Measurements from ENCODE around the gene GMDS. TPM values are rescaled to one million over a fixed set of nuclear protein-coding genes. Genes with fewer than 3 reads are reported as not detected.

Gene GMDS
- total RNA-seq, 1 experiment from 2014 or later: 27.6 TPM

GRCh38 chr6:2129182-2129621 is 116.2 kb downstream of the GMDS start:
- H3K18ac ChIP-seq (ENCODE audit: insufficient read length, low read depth, low read length): no peak overlapping the region
- no peak overlapping the region for H3K4me2 ChIP-seq (ENCODE audit: insufficient read depth, insufficient read length, low read length)
- no peak for DNase-seq
- H3K79me2 ChIP-seq (ENCODE audit: insufficient read depth, low read length): no peaks in the 10 kb centered on the region
- no peaks in the 10 kb centered on the region for H3K27me3 ChIP-seq (ENCODE audit: insufficient read depth, low read length)
- H3K4me3 Mint-ChIP-seq: no peak overlapping the region
- H4K5ac ChIP-seq (ENCODE audit: insufficient read length, low read depth, low read length): no peak overlapping the region
- no peak overlapping the region; a peak in 2 of 7 replicates for H3K27ac Mint-ChIP-seq
- H2BK5ac ChIP-seq (ENCODE audit: insufficient read length, low read length): no peak overlapping the region
- no peaks in the 10 kb centered on the region for H3K27me3 Mint-ChIP-seq (ENCODE audit: low read depth)
- no peak overlapping the region for H3K9ac ChIP-seq (ENCODE audit: extremely low read depth, insufficient read length, low read length)
- H2BK20ac ChIP-seq (ENCODE audit: low read depth, low read length, poor library complexity, severe bottlenecking): no peak overlapping the region
- H2BK12ac ChIP-seq (ENCODE audit: insufficient read length, low read depth, low read length): no peak overlapping the region
- H3K4me1 Mint-ChIP-seq: peaks cover 28 to 29% of the 10 kb centered on the region in 2 experiments
- no peaks in the 10 kb centered on the region for H3K36me3 Mint-ChIP-seq (ENCODE audit: insufficient read depth in 1 of 3, low read depth in 3 of 3)
- H2BK120ac ChIP-seq (ENCODE audit: low read depth, low read length, poor library complexity, severe bottlenecking): no peak overlapping the region
- H2AFZ ChIP-seq (ENCODE audit: low read length): no peak overlapping the region
- H3K4me1 ChIP-seq (ENCODE audit: insufficient read depth, low read length): no peaks in the 10 kb centered on the region; the same call in 1 of the 2 replicates
- no peak for TF ChIP-seq CTCF (conservative IDR thresholded peaks at IDR 0.05)
- H2BK15ac ChIP-seq (ENCODE audit: low read depth, low read length): no peak overlapping the region
- H3K14ac ChIP-seq (ENCODE audit: insufficient read depth, low read length): no peak overlapping the region
- H2AK5ac ChIP-seq (ENCODE audit: insufficient read length, low read length): no peak overlapping the region
- H3K23ac ChIP-seq (ENCODE audit: insufficient read length, low read depth, low read length): no peak overlapping the region
- no peak overlapping the region for H3K56ac ChIP-seq (ENCODE audit: insufficient read length, low read depth, low read length)
- H3K23me2 ChIP-seq (ENCODE audit: insufficient read length, low read depth, low read length, poor library complexity, severe bottlenecking): no peaks in the 10 kb centered on the region
- H4K20me1 ChIP-seq (ENCODE audit: control insufficient read depth, insufficient read depth, insufficient read length): no peaks in the 10 kb centered on the region
- H3K9me3 Mint-ChIP-seq: no peaks in the 10 kb centered on the region
- H3T11ph ChIP-seq (ENCODE audit: low read length): no peak overlapping the region
- no peaks in the 10 kb centered on the region for H3K79me1 ChIP-seq (ENCODE audit: insufficient read depth, low read depth, low read length, poor library complexity, severe bottlenecking)
- no peaks in the 10 kb centered on the region for H3K9me3 ChIP-seq (ENCODE audit: control insufficient read depth, low read depth, low read length)
- no peak overlapping the region for H4K8ac ChIP-seq (replicated peaks; ENCODE audit: insufficient read length, low read depth, low read length)
- WGBS (ENCODE audit: extremely low coverage, insufficient read length, low lambda C conversion rate): no CpG with 5 or more reads among the region's 7 CpGs
- H4K91ac ChIP-seq (ENCODE audit: insufficient read length, low read depth, low read length): no peak overlapping the region
- H3K27ac ChIP-seq (ENCODE audit: insufficient read length, low read depth, low read length): no peak overlapping the region
- H3K4ac ChIP-seq (ENCODE audit: low read depth, low read length): no peak overlapping the region
